HG02884 (cell line): ENCODE results near the gene MICAL2.

Experiments
- ATAC-seq: cut with Tn5 transposase; IDR thresholded peaks from one replicate; pipeline ENCODE4 v1.9.1; 2021; ENCODE audit warnings: mild to moderate bottlenecking, moderate library complexity; ENCODE audit not compliant: unreplicated experiment

MICAL2 gene

GRCh38 chr11:12116425-12117032 is 6.1 kb downstream of the MICAL2 start:
- no peak for ATAC-seq

DNA sequence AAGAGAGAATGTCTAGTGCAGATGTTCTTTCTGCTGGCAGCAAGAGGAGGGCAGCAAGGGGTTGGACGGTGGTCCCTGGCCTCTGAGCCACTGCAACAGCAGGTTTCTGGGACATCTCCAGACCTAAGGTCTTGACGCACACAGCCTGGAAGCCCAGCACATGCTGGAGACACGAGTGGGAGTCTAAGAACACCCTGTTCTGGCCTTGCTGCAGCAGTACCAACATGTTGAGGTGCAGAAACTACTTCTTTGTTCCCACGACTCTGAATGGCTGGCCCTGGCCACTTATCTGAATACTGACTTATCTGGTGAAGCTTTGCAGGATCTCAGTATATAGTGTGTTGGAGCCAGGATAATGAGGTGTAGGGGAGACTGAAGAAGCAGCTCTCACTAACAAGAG is 6.8 kb downstream of the MICAL2 start:
- no peak for ATAC-seq

DNA sequence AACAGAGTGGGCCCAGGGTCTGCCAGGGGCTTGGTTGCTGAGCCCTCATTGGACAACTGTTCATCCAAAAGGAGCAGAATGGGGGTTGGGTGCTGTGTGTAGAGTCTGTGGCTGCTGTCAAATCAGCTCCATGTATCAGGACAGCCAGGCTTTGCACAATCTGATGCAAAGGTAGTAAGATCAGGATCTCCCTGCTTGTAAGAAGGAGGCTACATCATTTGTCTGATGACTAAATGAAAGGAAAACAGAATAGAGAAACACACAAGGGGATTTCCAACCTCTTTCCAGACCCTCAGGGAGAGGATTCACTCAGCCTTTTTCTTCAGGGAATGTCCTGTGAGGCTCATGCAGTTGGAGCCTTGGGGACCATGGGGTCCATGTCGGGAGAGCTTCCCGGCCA is 7.2 kb downstream of the MICAL2 start:
- ATAC-seq: no peak

DNA sequence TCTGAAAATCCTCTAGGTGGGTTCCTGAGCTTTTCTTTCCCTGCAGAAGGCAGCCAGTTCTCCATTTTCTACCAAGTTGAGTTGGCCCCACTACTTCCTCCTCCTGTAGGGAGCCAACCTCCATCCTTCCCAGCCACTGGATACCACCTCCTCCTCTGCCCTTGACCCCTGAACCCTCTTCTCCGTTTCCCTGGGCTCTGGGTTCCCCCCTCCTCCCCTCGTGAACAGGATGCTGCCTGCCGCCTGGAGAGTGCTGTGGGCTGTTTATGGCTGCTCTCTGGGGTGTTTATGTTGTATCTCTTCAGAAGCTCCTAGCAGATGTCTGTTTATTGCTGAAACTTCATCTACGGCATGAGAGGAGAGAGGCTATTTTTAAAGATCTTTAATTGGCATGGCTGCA is 8.6 kb downstream of the MICAL2 start:
- ATAC-seq: no peak

- ATAC-seq: no peak
Observed at GRCh38 chr11:12119502-12119901, 9.1 kb downstream of the MICAL2 start.

DNA sequence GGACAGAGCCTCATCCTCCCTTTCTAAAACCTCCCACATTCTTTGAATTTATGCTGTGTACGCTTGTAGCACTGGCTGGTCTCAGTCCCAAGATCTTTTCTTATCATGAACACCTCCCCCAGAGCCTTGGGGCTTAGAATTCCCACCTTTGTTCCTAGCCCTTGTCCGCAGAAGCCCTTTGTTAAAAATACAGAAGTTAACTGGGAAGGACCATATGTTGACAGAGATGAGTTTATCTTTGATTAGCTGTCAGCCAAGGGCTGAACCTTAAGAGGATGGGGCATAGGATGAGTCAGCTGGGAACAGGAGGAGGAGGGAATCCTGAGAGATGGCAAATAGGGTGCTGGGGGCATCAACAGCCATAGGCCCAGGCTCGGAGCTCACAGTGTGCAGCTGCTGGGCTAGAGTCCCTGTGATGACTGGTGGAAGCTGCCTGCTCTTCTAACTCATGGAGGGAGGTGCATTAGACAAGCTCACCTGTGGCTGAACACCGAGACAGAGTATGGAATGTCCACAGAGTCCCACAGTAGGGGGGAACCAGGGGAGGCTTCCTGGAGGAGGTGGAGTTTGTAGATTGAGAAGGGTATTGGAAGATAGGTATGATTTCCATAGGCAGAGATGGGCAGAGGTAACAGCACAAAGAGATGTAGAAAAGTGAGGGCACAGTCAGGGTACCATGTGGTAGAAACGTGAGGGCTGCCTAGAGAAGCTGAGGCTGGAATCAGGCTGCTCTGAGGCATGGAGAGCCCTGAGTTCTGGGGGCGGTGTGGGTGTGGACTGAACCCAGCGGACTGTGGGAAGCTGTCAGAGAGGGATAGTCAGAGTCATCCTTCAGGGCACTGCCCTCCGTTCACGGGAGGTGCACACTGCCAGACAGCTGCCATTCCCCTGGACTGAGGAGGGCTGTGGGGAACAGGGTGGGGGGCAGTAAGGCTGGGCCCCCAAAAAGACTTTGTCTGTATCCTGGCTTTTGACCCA is 9.9 kb downstream of the MICAL2 start:
- ATAC-seq: no peak

GRCh38 chr11:12121011-12121410 is 10.6 kb downstream of the MICAL2 start:
- ATAC-seq: no peak

GRCh38 chr11:12121517-12121916 is 11.1 kb downstream of the MICAL2 start:
- ATAC-seq: no peak

DNA sequence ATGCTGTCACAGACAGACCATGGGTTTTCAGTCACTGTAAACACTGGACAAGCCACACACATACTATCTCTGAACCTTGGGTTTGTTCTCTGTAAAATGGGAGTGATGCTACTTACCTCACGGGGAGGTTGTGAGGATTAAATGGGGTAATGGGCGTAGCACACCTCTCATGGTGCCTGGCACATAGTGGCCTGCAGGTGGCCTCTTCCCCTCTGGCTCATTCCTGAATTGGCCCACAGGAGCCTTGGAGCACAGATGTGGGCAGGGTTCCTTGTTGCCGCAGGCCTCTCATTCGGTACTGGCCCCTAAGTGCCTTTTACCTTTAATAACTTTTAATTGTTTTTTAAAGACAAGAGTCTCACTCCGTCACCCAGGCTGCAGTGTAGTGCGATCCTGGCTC is 11.7 kb downstream of the MICAL2 start:
- ATAC-seq: no peak

- ATAC-seq: no peak
Observed at GRCh38 chr11:12123273-12123672, 12.9 kb downstream of the MICAL2 start.

- ATAC-seq: no peak
Observed at GRCh38 chr11:12123799-12124198, 13.4 kb downstream of the MICAL2 start.

- ATAC-seq: no peak
Observed at GRCh38 chr11:12124306-12124705, 13.9 kb downstream of the MICAL2 start.

DNA sequence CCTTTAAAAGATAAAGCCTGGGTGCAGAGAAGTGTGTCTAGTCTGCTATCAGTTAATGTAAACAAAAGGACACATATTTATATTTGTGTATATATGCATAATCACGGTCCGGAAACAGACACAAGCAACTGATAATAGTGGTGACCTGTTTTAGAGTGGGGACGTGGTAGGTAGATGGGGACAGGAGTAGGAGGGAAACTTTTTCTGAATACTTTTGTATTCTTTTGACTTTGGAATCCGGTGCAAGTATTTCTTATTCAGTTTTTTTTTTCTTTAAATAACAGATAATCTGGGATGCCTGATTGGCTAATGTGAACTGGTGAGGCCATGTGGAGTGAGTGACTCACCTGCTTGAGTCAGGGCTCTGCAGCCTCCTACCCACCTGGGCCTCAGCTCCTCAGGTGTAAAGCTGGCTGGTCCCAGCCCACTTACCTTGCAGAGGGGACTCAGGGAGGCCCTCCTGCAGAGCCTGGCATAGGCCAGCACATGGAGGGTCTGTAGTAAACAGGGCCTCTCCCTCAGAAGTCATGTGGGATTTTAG is 15.3 kb downstream of the MICAL2 start:
- ATAC-seq: no peak

GRCh38 chr11:12126344-12127019 is 16.1 kb downstream of the MICAL2 start:
- no peak for ATAC-seq

DNA sequence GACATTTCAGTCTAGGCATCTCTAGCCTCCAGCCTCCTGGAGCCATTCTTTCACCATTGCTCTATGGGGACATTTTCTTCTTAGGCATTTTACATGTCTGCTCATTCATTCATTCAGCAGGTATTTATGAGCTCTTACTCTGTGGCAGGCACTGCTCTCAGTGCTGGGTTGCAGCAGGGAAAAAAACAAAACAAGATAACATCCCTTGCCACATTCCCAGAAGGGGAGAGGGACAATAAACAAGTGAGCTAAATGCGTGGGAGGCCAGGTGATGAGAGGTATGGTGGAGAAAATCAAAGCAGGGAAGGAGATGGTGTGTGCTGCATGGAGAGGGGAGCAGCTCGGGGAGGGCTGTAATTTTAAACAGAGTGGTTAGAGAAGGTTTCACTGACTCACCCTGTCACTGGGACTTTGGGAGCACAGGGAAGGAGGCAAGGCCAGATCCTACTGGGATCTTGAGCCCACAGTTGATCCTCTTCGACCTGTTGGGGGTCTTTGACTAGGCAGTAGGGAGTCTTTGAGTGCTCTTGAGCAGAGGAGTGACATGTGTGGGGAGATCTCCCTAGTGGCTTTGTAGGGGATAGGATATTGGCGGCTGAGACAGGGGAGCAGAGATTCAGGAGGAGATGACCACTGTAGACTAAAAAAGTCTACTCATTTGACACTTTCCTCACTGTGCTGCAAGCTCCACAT is 17.0 kb downstream of the MICAL2 start:
- ATAC-seq: no peak

DNA sequence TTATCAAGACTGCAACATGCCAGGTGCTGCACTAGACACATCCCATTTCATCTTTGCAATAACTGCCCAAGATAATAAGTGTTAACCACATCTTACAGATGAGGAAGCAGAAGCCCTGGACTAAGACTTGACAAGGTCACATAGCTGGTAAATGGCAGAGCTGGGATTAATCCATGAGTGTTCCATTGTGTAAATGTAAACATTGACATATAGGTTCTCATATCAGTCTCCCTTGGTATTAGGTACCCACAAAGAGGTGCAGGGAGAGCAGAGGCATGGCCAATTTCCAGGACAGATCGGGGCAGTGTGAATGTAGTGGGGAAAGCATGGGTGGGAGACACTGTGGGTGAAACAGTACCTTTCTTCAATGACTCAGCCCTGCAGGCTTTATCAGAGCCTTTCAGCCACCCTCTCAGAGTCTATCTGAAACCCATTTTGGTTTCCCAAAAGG is 17.9 kb downstream of the MICAL2 start:
- no peak for ATAC-seq

DNA sequence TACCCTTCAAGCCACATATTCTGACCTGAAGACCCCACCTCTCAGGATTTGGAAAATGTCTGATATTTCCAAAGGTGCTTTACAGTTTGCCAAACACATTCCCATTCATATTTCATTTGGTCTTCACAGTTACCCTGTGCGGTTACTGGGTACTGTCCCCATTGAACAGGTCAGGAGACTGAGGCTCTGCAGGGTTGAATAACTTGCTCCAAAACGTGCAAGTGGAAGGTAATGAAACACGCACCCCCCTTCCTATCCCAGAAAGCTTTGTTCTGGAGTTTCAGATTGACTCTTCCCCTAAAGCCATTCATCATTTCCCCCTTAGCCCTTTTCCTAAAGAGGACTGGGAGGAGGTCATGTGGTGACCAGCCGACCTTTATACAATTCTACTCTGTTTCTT is 18.8 kb downstream of the MICAL2 start:
- ATAC-seq: no peak

DNA sequence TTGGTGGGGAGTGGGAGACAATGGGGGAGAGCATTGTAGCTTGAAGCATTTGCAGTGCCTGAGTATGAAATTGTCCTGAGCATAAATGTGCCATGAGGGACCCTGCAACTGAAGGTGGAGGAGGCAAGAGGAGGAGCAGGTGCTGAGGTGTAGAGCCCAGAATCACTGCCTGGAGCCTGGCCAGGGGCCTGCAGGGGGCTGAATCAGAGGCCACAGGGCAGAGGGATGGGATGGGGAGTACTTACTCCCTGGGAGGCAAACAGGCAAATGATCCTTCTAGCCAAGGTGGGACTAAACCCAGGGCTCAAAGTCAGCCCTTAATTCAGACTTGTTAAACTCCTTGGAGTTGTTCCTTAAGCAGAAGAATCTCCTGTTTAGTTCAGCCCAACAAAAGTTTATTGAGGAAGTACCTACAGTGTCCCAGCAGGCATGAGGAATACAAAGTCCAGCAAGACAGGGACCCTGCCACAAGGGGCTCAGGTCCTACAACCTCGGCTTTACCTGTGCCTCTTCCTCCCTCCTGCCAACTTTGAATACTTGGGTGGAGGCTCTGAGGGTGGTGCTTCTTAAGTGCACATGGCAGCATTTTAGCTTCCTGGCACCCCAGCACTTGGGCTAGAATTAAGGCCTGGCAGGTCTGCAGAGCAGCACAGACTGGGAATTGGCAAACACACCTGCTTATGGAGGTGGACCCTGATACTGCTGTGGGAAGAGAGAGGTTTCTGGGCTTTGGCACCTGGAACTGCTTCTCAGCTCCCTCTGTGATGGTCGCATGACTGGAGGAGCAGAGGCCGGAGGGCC is 20.0 kb downstream of the MICAL2 start:
- ATAC-seq: no peak

DNA sequence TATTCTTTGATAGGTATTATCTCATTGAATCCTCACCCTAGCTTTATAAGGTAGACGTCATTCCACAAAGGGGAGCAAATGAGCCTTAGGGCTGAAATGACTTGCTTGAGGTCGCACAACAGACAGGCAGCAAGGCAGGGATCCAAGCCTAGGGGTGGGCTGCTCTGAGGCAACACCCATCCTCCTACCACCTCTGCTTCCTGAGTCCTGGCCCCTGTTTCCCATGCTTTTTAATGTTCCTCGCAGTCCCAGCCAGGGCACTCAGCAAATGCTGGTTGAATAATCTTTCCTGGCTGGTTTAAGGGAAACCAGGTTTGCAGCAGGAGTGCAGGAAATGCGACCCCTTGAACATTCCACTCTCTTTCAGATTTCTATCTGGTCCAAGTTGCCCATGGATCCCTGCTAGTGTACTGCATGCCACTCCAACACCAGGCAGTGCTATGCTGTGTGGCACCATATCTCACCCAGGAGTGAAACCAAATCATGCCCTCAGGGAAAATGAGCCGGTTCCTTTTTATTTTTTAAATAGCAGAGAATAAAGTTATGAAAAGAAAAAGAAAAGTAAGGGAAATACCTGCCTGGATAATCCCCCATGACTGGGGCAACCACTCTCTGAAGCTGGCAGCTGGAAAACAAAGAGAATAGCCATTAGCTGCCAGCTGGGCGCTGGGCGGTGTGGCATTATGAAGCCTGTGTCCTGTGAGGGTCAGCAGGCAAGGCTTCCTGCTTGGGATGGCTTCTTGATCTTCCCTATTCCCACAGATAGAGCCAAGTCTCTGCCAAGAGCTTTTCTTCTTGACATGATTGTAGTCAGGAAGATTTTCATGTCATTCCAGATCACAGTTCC is 21.8 kb downstream of the MICAL2 start:
- ATAC-seq: no peak
